GM10847 (cell line): ENCODE results near the gene SCGB3A1.

Source experiments
- POLR2A ChIP-seq: IDR thresholded peaks from 2 replicates; pipeline ENCODE4 v1.6.1; 2011; ENCODE audit not compliant: insufficient read length; ENCODE audit errors: extremely low read depth

SCGB3A1 gene

GRCh38 chr5:180601591-180602480 lies 10.5 kb upstream of the SCGB3A1 start:
- no peak for TF ChIP-seq POLR2A

- no peak for TF ChIP-seq POLR2A
These were observed 9.3 kb upstream of the SCGB3A1 start for GRCh38 chr5:180600554-180601041.

DNA sequence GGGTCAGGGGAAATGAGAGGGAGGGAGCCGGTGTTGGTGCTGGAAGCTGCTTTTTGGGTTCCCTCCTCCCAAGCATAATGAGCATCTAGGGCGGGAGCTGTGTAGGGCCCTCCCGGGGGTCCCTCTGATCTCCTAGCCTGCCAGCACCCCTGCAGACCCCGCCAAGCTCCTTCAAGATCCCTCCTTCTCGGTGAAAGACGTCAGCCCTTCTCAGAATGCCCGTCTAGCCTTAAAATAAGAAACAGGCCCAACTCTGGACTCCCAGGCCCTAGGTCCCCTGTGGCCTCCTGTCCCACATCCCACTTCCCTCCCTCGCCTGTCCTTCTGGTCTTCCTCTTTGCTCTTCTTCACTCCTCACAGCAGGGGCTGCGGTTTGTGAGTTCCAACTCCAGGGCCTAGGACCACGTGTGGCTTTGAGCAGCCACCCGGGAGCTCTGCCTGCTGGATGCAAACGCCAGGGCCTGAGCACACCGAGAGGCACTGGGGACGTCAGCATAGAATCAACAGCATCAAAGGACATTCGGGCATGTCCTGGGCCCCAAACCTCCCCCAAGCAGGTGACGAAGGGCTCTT lies 8.8 kb upstream of the SCGB3A1 start:
- no peak for TF ChIP-seq POLR2A

DNA sequence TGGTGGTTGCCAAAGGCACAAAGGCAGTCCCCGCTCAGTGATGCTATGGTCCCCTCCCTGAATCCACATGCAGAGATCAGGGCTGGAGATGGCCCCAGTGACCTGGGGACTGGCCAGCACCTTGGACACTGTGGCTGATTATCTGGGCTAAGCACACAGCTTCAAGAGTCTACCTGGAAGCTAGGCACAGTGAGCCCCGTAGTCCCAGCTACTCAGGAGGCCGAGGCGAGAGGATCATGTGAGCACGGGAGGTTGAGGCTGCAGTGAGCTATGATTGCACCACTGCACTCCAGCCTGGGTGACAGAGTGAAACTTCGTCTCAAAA lies 8.3 kb upstream of the SCGB3A1 start:
- TF ChIP-seq POLR2A: no peak

GRCh38 chr5:180598797-180599589 lies 7.7 kb upstream of the SCGB3A1 start:
- TF ChIP-seq POLR2A: no peak

- no peak for TF ChIP-seq POLR2A
These were observed 7.0 kb upstream of the SCGB3A1 start for GRCh38 chr5:180598316-180598701.

- TF ChIP-seq POLR2A: no peak
These were observed 5.5 kb upstream of the SCGB3A1 start for GRCh38 chr5:180596668-180597231.

DNA sequence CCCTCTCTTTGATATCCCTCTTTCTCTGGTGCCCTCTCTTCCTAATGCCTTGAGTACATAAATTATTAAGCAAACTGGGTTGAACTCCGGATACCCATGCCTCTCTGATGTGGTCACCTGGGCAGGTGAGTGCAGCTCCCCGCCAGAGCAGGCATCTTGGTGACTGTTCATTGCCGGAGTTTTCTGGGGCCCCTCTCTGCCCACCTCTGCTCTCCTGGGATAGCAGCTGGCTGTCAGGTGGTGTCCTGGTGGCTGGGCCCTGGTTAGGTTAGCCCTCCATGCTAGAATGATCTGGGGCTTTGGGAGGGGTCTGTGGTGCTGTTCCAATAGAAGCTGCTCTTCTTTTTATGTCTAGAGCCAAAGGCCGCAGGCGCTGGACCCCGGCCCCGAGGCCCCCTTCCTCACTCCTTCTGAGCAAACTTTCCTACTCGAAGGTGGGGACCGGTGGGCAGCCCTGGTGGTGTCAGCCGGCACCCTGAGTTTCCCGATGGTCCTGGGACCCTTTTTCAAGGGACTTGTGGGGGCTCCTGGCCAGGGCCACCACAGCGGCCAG lies 4.9 kb upstream of the SCGB3A1 start:
- no peak for TF ChIP-seq POLR2A

- no peak for TF ChIP-seq POLR2A
These were observed 4.2 kb upstream of the SCGB3A1 start for GRCh38 chr5:180595381-180596114.

GRCh38 chr5:180595046-180595379 lies 3.7 kb upstream of the SCGB3A1 start:
- TF ChIP-seq POLR2A: no peak

- TF ChIP-seq POLR2A: no peak
These were observed 3.2 kb upstream of the SCGB3A1 start for GRCh38 chr5:180594311-180595045.

GRCh38 chr5:180593446-180594206 lies 2.3 kb upstream of the SCGB3A1 start:
- no peak for TF ChIP-seq POLR2A

DNA sequence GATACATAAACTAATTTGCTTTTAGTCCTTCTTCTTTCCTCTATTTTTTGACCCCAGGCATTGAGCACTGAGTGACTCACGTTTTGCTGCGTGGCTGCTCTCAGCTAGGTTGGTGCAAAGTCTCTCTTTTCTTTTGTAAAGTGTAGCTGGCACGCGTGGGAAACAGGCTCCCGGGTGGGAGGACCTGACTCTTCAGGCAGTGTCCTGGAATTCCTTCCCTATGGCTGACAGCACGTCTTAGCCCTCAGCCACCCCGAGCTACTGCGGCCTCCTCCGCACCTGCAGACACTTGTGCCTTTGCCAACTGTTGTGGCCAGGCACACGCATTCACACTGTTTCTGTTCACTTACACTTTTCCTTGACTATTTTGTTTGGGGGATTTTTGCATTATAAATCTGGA lies 877 bp upstream of the SCGB3A1 start:
- TF ChIP-seq POLR2A: no peak
